Thyroid gland (tissue), 4 donors: ENCODE results near the gene DPYSL3.

Experiments used
- CTCF ChIP-seq, 6 experiments: fragments of 200-600 bp in 3 of 6; fragments of 450-650 bp in 3 of 6; sonication (generic) in 3 of 6; IDR thresholded peaks; one replicate each; pipeline ENCODE4 v1.5.1; 2016 to 2019; ENCODE audit warnings: antibody characterized with exemption in 6 of 6, mild to moderate bottlenecking in 2 of 6, inconsistent platforms in 1 of 6, moderate library complexity in 1 of 6
- POLR2A ChIP-seq, 2 donors: fragments of 450-650 bp; IDR thresholded peaks; one replicate each; pipeline ENCODE4 v1.6.1; 2017; ENCODE audit warnings: antibody characterized with exemption in 2 of 2, mild to moderate bottlenecking in 2 of 2, moderate library complexity in 1 of 2

GRCh38 chr5:147519380-147519779 is 9.5 kb upstream of the DPYSL3 start:
- TF ChIP-seq CTCF (IDR thresholded peaks at IDR 0.05) (no peak), POLR2A (IDR thresholded peaks at IDR 0.05) (no peak)
